ENCODE measurements around the gene MARCHF10.

DNA sequence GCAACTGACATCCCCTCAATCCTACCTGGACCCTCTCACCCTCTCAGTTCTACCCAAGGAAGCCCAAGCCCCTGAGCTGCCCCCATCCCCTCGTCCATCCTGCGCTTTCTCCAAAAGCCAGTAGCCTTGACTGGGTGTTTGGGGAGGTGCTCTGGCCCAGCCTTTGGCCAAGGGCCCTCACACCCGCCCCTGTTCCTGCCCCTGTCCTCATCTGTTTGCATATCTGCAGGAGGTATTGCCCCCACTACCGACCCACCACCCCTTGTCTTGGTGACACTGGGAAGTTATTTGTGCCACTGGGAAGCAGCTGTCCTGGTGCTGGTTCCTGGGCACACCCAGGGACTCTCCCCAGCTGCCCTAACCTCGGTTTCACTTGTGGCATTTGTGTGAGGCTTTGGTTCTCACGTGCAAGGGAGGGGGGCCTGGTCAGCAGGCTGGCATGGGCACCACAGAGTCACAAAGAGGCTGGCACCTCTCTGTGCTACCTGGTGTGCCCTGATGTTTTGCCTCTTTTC lies 105.3 kb downstream of the MARCHF10 start:
- TF ChIP-seq, protein P1, sequence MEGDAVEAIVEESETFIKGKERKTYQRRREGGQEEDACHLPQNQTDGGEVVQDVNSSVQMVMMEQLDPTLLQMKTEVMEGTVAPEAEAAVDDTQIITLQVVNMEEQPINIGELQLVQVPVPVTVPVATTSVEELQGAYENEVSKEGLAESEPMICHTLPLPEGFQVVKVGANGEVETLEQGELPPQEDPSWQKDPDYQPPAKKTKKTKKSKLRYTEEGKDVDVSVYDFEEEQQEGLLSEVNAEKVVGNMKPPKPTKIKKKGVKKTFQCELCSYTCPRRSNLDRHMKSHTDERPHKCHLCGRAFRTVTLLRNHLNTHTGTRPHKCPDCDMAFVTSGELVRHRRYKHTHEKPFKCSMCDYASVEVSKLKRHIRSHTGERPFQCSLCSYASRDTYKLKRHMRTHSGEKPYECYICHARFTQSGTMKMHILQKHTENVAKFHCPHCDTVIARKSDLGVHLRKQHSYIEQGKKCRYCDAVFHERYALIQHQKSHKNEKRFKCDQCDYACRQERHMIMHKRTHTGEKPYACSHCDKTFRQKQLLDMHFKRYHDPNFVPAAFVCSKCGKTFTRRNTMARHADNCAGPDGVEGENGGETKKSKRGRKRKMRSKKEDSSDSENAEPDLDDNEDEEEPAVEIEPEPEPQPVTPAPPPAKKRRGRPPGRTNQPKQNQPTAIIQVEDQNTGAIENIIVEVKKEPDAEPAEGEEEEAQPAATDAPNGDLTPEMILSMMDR (IDR thresholded peaks at IDR 0.05), result no peak
- TF ChIP-seq POLR2A (IDR thresholded peaks at IDR 0.05) (no peak), EP300 (IDR thresholded peaks at IDR 0.05) (no peak)

Measured in ovary (tissue), 3 donors.